HepG2 (cell line): Measurements from ENCODE around the gene FAM222B. TPM values are rescaled to one million over a fixed set of nuclear protein-coding genes. Genes with fewer than 3 reads are reported as not detected.

Experiments used
- BRD4 ChIP-seq: sonication (generic); formaldehyde crosslinking; IDR thresholded peaks from 2 replicates; pipeline ENCODE4 v1.4.0; 2020; ENCODE audit warnings: missing genetic modification reagents
- E2F2 ChIP-seq: sonication (generic); formaldehyde crosslinking; IDR thresholded peaks from 2 replicates; pipeline ENCODE4 v1.4.0; 2020; ENCODE audit warnings: missing genetic modification reagents, borderline replicate concordance
- EED ChIP-seq: sonication (generic); formaldehyde crosslinking; IDR thresholded peaks from 2 replicates; pipeline ENCODE4 v1.5.0; 2020; ENCODE audit warnings: mild to moderate bottlenecking, missing genetic modification reagents
- FOXP4 ChIP-seq: sonication (generic); formaldehyde crosslinking; IDR thresholded peaks from 2 replicates; pipeline ENCODE4 v1.4.0; 2020; ENCODE audit warnings: missing genetic modification reagents
- HNRNPLL ChIP-seq: fragments of 200-400 bp; formaldehyde crosslinking; IDR thresholded peaks from 2 replicates; pipeline ENCODE4 v1.6.1; 2017; ENCODE audit warnings: mild to moderate bottlenecking, low read depth, low read length; ENCODE audit not compliant: poor library complexity, severe bottlenecking
- KAT7 ChIP-seq: IDR thresholded peaks from 2 replicates; pipeline ENCODE4 v1.6.1; 2018; ENCODE audit warnings: borderline replicate concordance, missing compliant biosample characterization
- KDM2A ChIP-seq: sonication (generic); formaldehyde crosslinking; IDR thresholded peaks from 2 replicates; pipeline ENCODE4 v1.4.0; 2020; ENCODE audit warnings: low read depth, missing genetic modification reagents, borderline replicate concordance
- NONO ChIP-seq, 2 experiments: fragments of 450-650 bp in 1 of 2; sonication (generic) in 1 of 2; formaldehyde crosslinking in 1 of 2; IDR thresholded peaks in 1 of 2; conservative IDR thresholded peaks in 1 of 2; 2 replicates each; pipeline versions ENCODE4 v1.6.1 to v1.8.0; 2017 to 2022; ENCODE audit warnings: mild to moderate bottlenecking in 1 of 2, missing genetic modification reagents in 1 of 2, moderate library complexity in 1 of 2
- SMAD3 ChIP-seq: sonication (generic); formaldehyde crosslinking; IDR thresholded peaks from 2 replicates; pipeline ENCODE4 v1.4.0; 2020; ENCODE audit warnings: missing genetic modification reagents
- SOX13 ChIP-seq, 3 experiments: fragments of 450-650 bp in 1 of 3; sonication (generic) in 1 of 3; formaldehyde crosslinking in 1 of 3; IDR thresholded peaks in 2 of 3; conservative IDR thresholded peaks in 1 of 3; 2 replicates each; pipeline versions ENCODE4 v1.5.0 to v1.6.1; 2016 to 2020; ENCODE audit warnings: antibody characterized with exemption in 1 of 3, mild to moderate bottlenecking in 1 of 3, missing compliant biosample characterization in 1 of 3, missing genetic modification reagents in 1 of 3, moderate library complexity in 1 of 3
- TAF1 ChIP-seq: sonication (generic); formaldehyde crosslinking; IDR thresholded peaks from 2 replicates; pipeline ENCODE4 v1.4.0; 2020; ENCODE audit warnings: missing genetic modification reagents
- ZMYM2 ChIP-seq: sonication (generic); formaldehyde crosslinking; IDR thresholded peaks from 2 replicates; pipeline ENCODE4 v1.8.0; 2022; ENCODE audit warnings: mild to moderate bottlenecking, missing genetic modification reagents
- ZNF205 ChIP-seq: IDR thresholded peaks from 2 replicates; pipeline ENCODE4 v1.6.1; 2018; ENCODE audit warnings: missing biosample characterization, missing genetic modification reagents
- ZNF30 ChIP-seq: sonication (generic); formaldehyde crosslinking; IDR thresholded peaks from 2 replicates; pipeline ENCODE4 v1.5.0; 2020; ENCODE audit warnings: mild to moderate bottlenecking, missing genetic modification reagents
- ZNF451 ChIP-seq: sonication (generic); formaldehyde crosslinking; IDR thresholded peaks from 2 replicates; pipeline ENCODE4 v1.5.0; 2020; ENCODE audit warnings: mild to moderate bottlenecking, missing genetic modification reagents
- ZNF598 ChIP-seq: sonication (generic); formaldehyde crosslinking; IDR thresholded peaks from 2 replicates; pipeline ENCODE4 v1.5.1; 2020; ENCODE audit warnings: mild to moderate bottlenecking, missing genetic modification reagents, borderline replicate concordance
- ZNF687 ChIP-seq: sonication (generic); formaldehyde crosslinking; IDR thresholded peaks from 2 replicates; pipeline ENCODE4 v1.5.1; 2020; ENCODE audit warnings: mild to moderate bottlenecking, missing genetic modification reagents, moderate library complexity
- ZNF773 ChIP-seq: sonication (generic); formaldehyde crosslinking; IDR thresholded peaks from 2 replicates; pipeline ENCODE4 v1.4.0; 2020; ENCODE audit warnings: missing genetic modification reagents, borderline replicate concordance
- ZNF792 ChIP-seq: IDR thresholded peaks from 2 replicates; pipeline ENCODE4 v1.6.1; 2016
- ZNF83 ChIP-seq: sonication (generic); formaldehyde crosslinking; IDR thresholded peaks from 2 replicates; pipeline ENCODE4 v1.4.0; 2020; ENCODE audit warnings: missing genetic modification reagents, mild to moderate bottlenecking, borderline replicate concordance
- polyA plus RNA-seq, 8 experiments: library from polyadenylated mRNA; depleted of rRNA in 3 of 8; stranded (reverse) in 7 of 8; unstranded in 1 of 8; fragments of >200 nt; fragmentation: Illumina TruSeq in 4 of 8; extraction: Trizol in 4 of 8; gene quantifications; 2 replicates each; pipeline versions ENCODE4 v1.2.1 to v1.2.3, GENCODE V29; 2011 to 2016; ENCODE audit warnings: low read depth in 4 of 8, missing spikeins in 1 of 8, mixed read lengths in 1 of 8; ENCODE audit not compliant: insufficient read depth in 1 of 8
- total RNA-seq, 5 experiments: library from RNA; depleted of rRNA; stranded (reverse); fragments of >200 nt; fragmentation: Illumina TruSeq; extraction: Trizol; gene quantifications; 2 replicates each; pipeline ENCODE4 v1.2.3, GENCODE V29; 2016; ENCODE audit warnings: low read depth in 1 of 5

The FAM222B gene
- total and polyA plus RNA-seq, 2 of the 13 experiments (the other 11 are each of a cell fraction or from before 2014, with no cell fraction given): 3.5 to 7.3 TPM

- TF ChIP-seq BRD4 (CRISPR knock-in tag) (0 out of 2 replicates have a peak, but pooled peaks have one; percentile 38), ZNF30 (0 out of 2 replicates have a peak, but pooled peaks have one; percentile 34), EED (CRISPR knock-in tag) (no peak), HNRNPLL (peak; percentile 6), ZNF773 (CRISPR knock-in tag) (no peak), ZNF792 (CRISPR knock-in tag) (0 out of 2 replicates have a peak, but pooled peaks have one; percentile 18), NONO (IDR thresholded peaks at IDR 0.05) (no peak), NONO (CRISPR knock-in tag; conservative IDR thresholded peaks at IDR 0.05) (0 out of 2 replicates have a peak, but pooled peaks have one; percentile 45), FOXP4 (peak; percentile 16; the same call in 1 of the 2 replicates), E2F2 (0 out of 2 replicates have a peak, but pooled peaks have one; percentile 20), ZNF451 (CRISPR knock-in tag) (no peak), ZNF598 (CRISPR knock-in tag) (0 out of 2 replicates have a peak, but pooled peaks have one; percentile 73), SMAD3 (CRISPR knock-in tag) (0 out of 2 replicates have a peak, but pooled peaks have one; percentile 9), KDM2A (CRISPR knock-in tag) (peak; percentile 8; the same call in 1 of the 2 replicates), TAF1 (CRISPR knock-in tag) (peak; percentile 36; the same call in 1 of the 2 replicates), SOX13 (IDR thresholded peaks at IDR 0.05) (no peak), SOX13 (CRISPR knock-in tag; conservative IDR thresholded peaks at IDR 0.05 in 1 of 2, IDR thresholded peaks at IDR 0.05 in 1 of 2) (0 out of 4 replicates have a peak, but pooled peaks of 1 of the 2 experiments have one; percentile 42), ZNF83 (CRISPR knock-in tag) (0 out of 2 replicates have a peak, but pooled peaks have one; percentile 11), ZNF205 (CRISPR knock-in tag) (peak; percentile 74), ZNF687 (CRISPR knock-in tag) (peak; percentile 3; the same call in 1 of the 2 replicates), KAT7 (CRISPR knock-in tag) (0 out of 2 replicates have a peak, but pooled peaks have one; percentile 52), ZMYM2 (CRISPR knock-in tag) (peak; percentile 88)
Observed at GRCh38 chr17:28744104-28744971, 98.3 kb downstream of the FAM222B start (continued).
